Stimulated activated CD8-positive, alpha-beta memory T cell treated with anti-CD3 and anti-CD28 coated beads, Interleukin-15, amount 100 ng/mL, for 4 hours (primary cell): Measurements from ENCODE around the gene ANO1.
A peak's percentile ranks its signal among the peaks of the same experiment; 100 is the strongest.

ENCODE experiments used
- DNase-seq, 2 donors: peaks; one replicate each; pipeline ENCODE4 v3.0.0-alpha.2; 2020; ENCODE audit warnings: low read depth in 2 of 2

Gene ANO1

GRCh38 chr11:70161043-70161625 lies 83.0 kb downstream of the ANO1 start:
- no peak for DNase-seq

GRCh38 chr11:70164705-70165104 lies 86.6 kb downstream of the ANO1 start:
- no peak for DNase-seq

- no peak for DNase-seq
Observed at GRCh38 chr11:70167120-70167519, 89.0 kb downstream of the ANO1 start.

- no peak for DNase-seq
Observed at GRCh38 chr11:70167723-70168404, 89.7 kb downstream of the ANO1 start.

GRCh38 chr11:70168405-70168754 lies 90.3 kb downstream of the ANO1 start:
- no peak for DNase-seq

- DNase-seq: no peak
Observed at GRCh38 chr11:70169127-70169526, 91.0 kb downstream of the ANO1 start.

- DNase-seq: no peak
Observed at GRCh38 chr11:70169632-70170031, 91.5 kb downstream of the ANO1 start.

GRCh38 chr11:70170596-70171210 lies 92.6 kb downstream of the ANO1 start:
- no peak for DNase-seq

GRCh38 chr11:70173018-70173417 lies 94.9 kb downstream of the ANO1 start:
- no peak for DNase-seq

GRCh38 chr11:70174547-70175235 lies 96.6 kb downstream of the ANO1 start:
- no peak for DNase-seq

GRCh38 chr11:70175236-70175698 lies 97.2 kb downstream of the ANO1 start:
- DNase-seq: no peak

GRCh38 chr11:70176940-70177689 lies 99.0 kb downstream of the ANO1 start:
- peak; percentile 4 to 11 for DNase-seq

GRCh38 chr11:70180906-70181305 lies 102.8 kb downstream of the ANO1 start:
- DNase-seq: no peak

- DNase-seq: no peak
Observed at GRCh38 chr11:70182266-70182665, 104.1 kb downstream of the ANO1 start.

- DNase-seq: no peak
Observed at GRCh38 chr11:70183032-70183431, 104.9 kb downstream of the ANO1 start.

- DNase-seq: no peak
Observed at GRCh38 chr11:70183483-70184176, 105.5 kb downstream of the ANO1 start.

GRCh38 chr11:70184396-70184795 lies 106.3 kb downstream of the ANO1 start:
- DNase-seq: no peak

- no peak for DNase-seq
Observed at GRCh38 chr11:70185348-70186055, 107.4 kb downstream of the ANO1 start.

GRCh38 chr11:70186420-70186819 lies 108.3 kb downstream of the ANO1 start:
- no peak for DNase-seq

GRCh38 chr11:70186936-70187335 lies 108.8 kb downstream of the ANO1 start:
- no peak for DNase-seq

GRCh38 chr11:70187771-70188170 lies 109.7 kb downstream of the ANO1 start:
- no peak for DNase-seq
